A673 (cell line): ENCODE results near the gene ACSBG1. TPM values are rescaled to one million over a fixed set of nuclear protein-coding genes. Genes with fewer than 3 reads are reported as not detected.

Experiments used
- BruUV-seq: library from RNA; stranded (reverse); fragments of 400-500 nt; replicated peaks from 2 replicates; lab custom pipeline; 2021; lab: Mats Ljungman, UMichigan
- CTCF ChIA-PET: fragments of 300-600 bp; sonication (Branson Sonifier 250); formaldehyde crosslinking; loops from one replicate; lab custom pipeline; 2022; ENCODE audit warnings: antibody characterized with exemption; lab: Charles Lee
- POLR2A ChIA-PET: fragments of 300-600 bp; sonication (Branson Sonifier 250); formaldehyde crosslinking; loops from one replicate; lab custom pipeline; 2022; ENCODE audit warnings: antibody characterized with exemption; ENCODE audit not compliant: low non-redundant PET; lab: Charles Lee
- DNase-seq: peaks from one replicate; pipeline ENCODE4 v3.0.0-alpha.2; 2015; ENCODE audit warnings: low spot score
- H3K27ac ChIP-seq: fragments of 200-600 bp; sonication (generic); 2 replicates; pipeline ENCODE4 v1.5.1; 2016; ENCODE audit warnings: mixed run types, low read depth, mild to moderate bottlenecking, mixed read lengths, antibody characterized with exemption, low read length; ENCODE audit not compliant: poor library complexity, severe bottlenecking
- H3K27me3 ChIP-seq: fragments of 200-600 bp; sonication (generic); replicated peaks from 2 replicates; pipeline ENCODE4 v1.6.1; 2017; ENCODE audit warnings: mixed run types, low read depth, mild to moderate bottlenecking, mixed read lengths, antibody characterized with exemption, low read length; ENCODE audit not compliant: insufficient read depth, poor library complexity
- H3K36me3 ChIP-seq: fragments of 200-600 bp; sonication (generic); 2 replicates; pipeline ENCODE4 v1.6.1; 2016; ENCODE audit warnings: mixed run types, mild to moderate bottlenecking, mixed read lengths, antibody characterized with exemption, low read length; ENCODE audit not compliant: insufficient read depth, poor library complexity, severe bottlenecking
- H3K4me1 ChIP-seq: fragments of 200-600 bp; sonication (generic); 2 replicates; pipeline ENCODE4 v1.6.1; 2017; ENCODE audit warnings: mixed run types, mild to moderate bottlenecking, mixed read lengths, antibody characterized with exemption, low read length; ENCODE audit not compliant: insufficient read depth, poor library complexity, severe bottlenecking
- H3K4me3 ChIP-seq: fragments of 200-600 bp; sonication (generic); 2 replicates; pipeline ENCODE4 v1.5.1; 2016; ENCODE audit warnings: low read depth, mixed run types, mild to moderate bottlenecking, mixed read lengths, low read length; ENCODE audit not compliant: poor library complexity, severe bottlenecking
- H3K9me3 ChIP-seq: fragments of 200-600 bp; sonication (generic); 2 replicates; pipeline ENCODE4 v1.6.1; 2016; ENCODE audit warnings: mixed run types, low read depth, mild to moderate bottlenecking, mixed read lengths, antibody characterized with exemption, low read length; ENCODE audit not compliant: poor library complexity, severe bottlenecking
- CTCF ChIP-seq: fragments of 300-800, 200-600 bp; sonication (generic); conservative IDR thresholded peaks from 2 replicates; pipeline ENCODE4 v1.5.1; 2017; ENCODE audit warnings: low read depth, mild to moderate bottlenecking, antibody characterized with exemption, low read length, moderate library complexity, mixed read lengths
- EZH2 ChIP-seq: fragments of 200-600 bp; sonication (generic); IDR thresholded peaks from 2 replicates; pipeline ENCODE4 v1.6.1; 2017; ENCODE audit warnings: borderline replicate concordance, low read depth, mild to moderate bottlenecking, mixed read lengths, antibody characterized with exemption, low read length; ENCODE audit not compliant: poor library complexity, severe bottlenecking
- intact Hi-C: fragments of 100-400 bp; cut with micrococcal nuclease; formaldehyde crosslinking; loops from one replicate; pipeline ENCODE4 v1.10.0; 2022; ENCODE audit not compliant: unreplicated experiment
- total RNA-seq: library from RNA; stranded (reverse); gene quantifications from 2 replicates; pipeline ENCODE4 v1.2.3, GENCODE V29; 2021

The ACSBG1 gene
- total RNA-seq, 1 experiment from 2014 or later, result 0.45 TPM

- no peaks in the 10 kb centered on the region for H3K27me3 ChIP-seq
- H3K9me3 ChIP-seq, result no peaks in the 10 kb centered on the region
- H3K4me1 ChIP-seq, result no peaks in the 10 kb centered on the region
- no peaks in the 10 kb centered on the region for H3K36me3 ChIP-seq
- intact Hi-C loops, result no loop called here
- BruUV-seq, result no TSS peak
- ChIA-PET POLR2A (no interaction called here), CTCF (no interaction called here)
- H3K27ac ChIP-seq, result no peak overlapping the region
- no peak for DNase-seq
- TF ChIP-seq EZH2, result no peak
- TF ChIP-seq CTCF, result no peak
- no peak overlapping the region for H3K4me3 ChIP-seq
Measured at GRCh38 chr15:78210349-78210717, 24.0 kb downstream of the ACSBG1 start.

- Histone ChIP-seq H3K27me3 (no peaks in the 10 kb centered on the region), H3K4me3 (no peak overlapping the region), H3K36me3 (no peaks in the 10 kb centered on the region), H3K4me1 (no peaks in the 10 kb centered on the region), H3K27ac (no peak overlapping the region), H3K9me3 (no peaks in the 10 kb centered on the region)
- ChIA-PET POLR2A (interaction anchor here (0.6 kb wide), 1 partner anchor 86 kb away, joined by 3 read pairs; no protein-coding TSS in a partner anchor), CTCF (no interaction called here)
- intact Hi-C loops, result no loop called here
- DNase-seq, result no peak
- no TSS peak for BruUV-seq
- TF ChIP-seq CTCF, result no peak
- TF ChIP-seq EZH2, result no peak
Measured at GRCh38 chr15:78209646-78210348, 24.6 kb downstream of the ACSBG1 start.

- CTCF ChIA-PET, result no interaction called here
- no peak for DNase-seq
- Histone ChIP-seq H3K36me3 (no peaks in the 10 kb centered on the region), H3K4me3 (no peak overlapping the region), H3K4me1 (no peaks in the 10 kb centered on the region), H3K27me3 (no peaks in the 10 kb centered on the region), H3K9me3 (no peaks in the 10 kb centered on the region), H3K27ac (no peak overlapping the region)
- intact Hi-C loops, result no loop called here
- TF ChIP-seq EZH2 (no peak), CTCF (no peak)
- no TSS peak for BruUV-seq
- POLR2A ChIA-PET, result no interaction called here
Measured at GRCh38 chr15:78208887-78209645, 25.3 kb downstream of the ACSBG1 start.
